ENCODE measurements around the gene PLCB3. TPM values are rescaled to one million over a fixed set of nuclear protein-coding genes. Genes with fewer than 3 reads are reported as not detected.

Gene PLCB3
- total RNA-seq (10 to 100 TPM in 8 of 9 donors, 1 to 10 TPM in 1; 5.0 to 65.9 (median 44.0) TPM), polyA plus RNA-seq (10 to 100 TPM in 2 of 3 donors, 1 to 10 TPM in 1; 6.6 to 89.5 (median 31.7) TPM)
- long read RNA-seq, donor 1 = 0 reads
- long read RNA-seq, donor 2 = 0 reads
- long read RNA-seq, donor 3 = 0 reads
- long read RNA-seq, donor 4, partial matches to known transcripts = 4 of 4 reads
- long read RNA-seq, donor 4, other reads (novel, unspliced or antisense) = 0 of 4 reads
- long read RNA-seq, donor 5, full-length matches to known transcripts = 56 of 69 reads
- long read RNA-seq, donor 5, partial matches to known transcripts = 6 of 69 reads
- long read RNA-seq, donor 5, other reads (novel, unspliced or antisense) = 7 of 69 reads
- long read RNA-seq, donor 6, partial matches to known transcripts = 0 of 1 reads
- long read RNA-seq, donor 6, other reads (novel, unspliced or antisense) = 1 of 1 reads
- long read RNA-seq, donor 7 = 0 reads
- long read RNA-seq, donor 8, partial matches to known transcripts = 5 of 5 reads
- long read RNA-seq, donor 8, other reads (novel, unspliced or antisense) = 0 of 5 reads
- long read RNA-seq, donor 9 = 0 reads
- long read RNA-seq, donor 10, partial matches to known transcripts = 6 of 6 reads
- long read RNA-seq, donor 10, other reads (novel, unspliced or antisense) = 0 of 6 reads

DNA sequence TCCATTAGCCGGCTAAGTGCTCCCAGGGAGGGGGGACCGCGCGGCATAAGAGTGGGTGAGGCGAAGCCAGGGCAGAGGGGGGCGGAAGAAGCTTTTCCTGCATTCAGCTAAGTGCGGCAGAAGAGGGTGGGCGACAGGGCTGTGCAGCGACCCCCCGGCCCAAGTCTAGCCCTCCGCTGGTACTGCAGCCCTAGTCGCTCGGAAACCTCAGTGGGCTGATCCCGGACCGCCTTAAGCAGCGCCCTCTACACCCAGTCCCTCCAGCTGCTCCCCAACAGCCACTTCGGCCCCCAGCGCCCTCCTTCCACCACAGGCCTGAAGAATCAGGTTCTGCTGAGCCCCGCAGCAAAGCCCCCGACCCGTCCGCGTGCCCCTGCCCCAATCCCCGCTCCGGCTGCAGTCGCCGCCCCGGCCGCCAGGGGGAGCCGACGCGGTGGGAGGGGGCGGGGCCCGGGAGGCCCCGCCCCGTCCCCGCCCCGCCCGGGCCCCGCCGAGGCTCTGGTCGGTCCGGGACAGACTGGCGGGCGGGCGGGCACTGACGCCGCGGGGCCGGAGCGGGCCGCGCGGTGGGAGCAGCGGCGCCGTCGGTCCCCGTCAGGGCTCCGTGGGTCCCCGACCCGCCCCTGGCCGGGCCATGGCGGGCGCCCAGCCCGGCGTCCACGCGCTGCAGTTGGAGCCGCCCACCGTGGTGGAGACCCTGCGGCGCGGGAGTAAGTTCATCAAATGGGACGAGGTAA, at the start of gene PLCB3:
PLCB3 (plus strand) TSS at position 515 of the 737 bp plus-strand sequence; CDS start at position 635, 120 bp downstream.
- Histone ChIP-seq H3K36me3 (replicated peaks in 1 of 2) (peaks cover 0 to 18% of the 10 kb centered on the region in 2 donors), H3K4me3 (peak within 1 kb of the TSS in 3 of 4 donors; percentile 28 to 94 (median 56)), H3K27ac (peak within 1 kb of the TSS in 3 of 5 donors; percentile 11 to 77 (median 70)), H3K4me1 (replicated peaks in 1 of 2) (peaks cover 29 to 35% of the 10 kb centered on the region in 2 donors), H3K27me3 (no peaks in the 10 kb centered on the region), H3K9me3 (replicated peaks in 1 of 3) (no peaks in the 10 kb centered on the region)
- DNase-seq = peak in 3 of 7 donors; percentile 57 to 73 (median 72)
- 0 to 27% (median 1%) methylated on average over 3 to 75 of the region's 75 CpGs for WGBS, 4 donors
- TF ChIP-seq POLR2A (IDR thresholded peaks at IDR 0.05) (peak; percentile 36 to 66), CTCF (IDR thresholded peaks at IDR 0.05) (peak; percentile 30 to 83 (median 77))
- intact Hi-C loops (cut with DNase I) = no loop called here

- H3K27me3 ChIP-seq = no peaks in the 10 kb centered on the region
- no peaks in the 10 kb centered on the region for H3K9me3 ChIP-seq (replicated peaks in 1 of 3)
- peaks cover 8 to 13% of the 10 kb centered on the region in 2 donors for H3K4me1 ChIP-seq (replicated peaks in 1 of 2)
- intact Hi-C loops (cut with DNase I) = no loop called here
- H3K36me3 ChIP-seq (replicated peaks in 1 of 2) = peaks cover 0 to 75% of the 10 kb centered on the region in 2 donors
- no peak overlapping the region for H3K4me3 ChIP-seq
- WGBS, 4 donors = 63 to 86% (median 83%) methylated on average over 3 of the region's 3 CpGs
- TF ChIP-seq POLR2A (IDR thresholded peaks at IDR 0.05) = no peak
- no peak for TF ChIP-seq CTCF (IDR thresholded peaks at IDR 0.05)
- no peak for DNase-seq
- H3K27ac ChIP-seq = no peak overlapping the region
Observed at GRCh38 chr11:64201543-64201942, 49.8 kb upstream of the PLCB3 start.

DNA sequence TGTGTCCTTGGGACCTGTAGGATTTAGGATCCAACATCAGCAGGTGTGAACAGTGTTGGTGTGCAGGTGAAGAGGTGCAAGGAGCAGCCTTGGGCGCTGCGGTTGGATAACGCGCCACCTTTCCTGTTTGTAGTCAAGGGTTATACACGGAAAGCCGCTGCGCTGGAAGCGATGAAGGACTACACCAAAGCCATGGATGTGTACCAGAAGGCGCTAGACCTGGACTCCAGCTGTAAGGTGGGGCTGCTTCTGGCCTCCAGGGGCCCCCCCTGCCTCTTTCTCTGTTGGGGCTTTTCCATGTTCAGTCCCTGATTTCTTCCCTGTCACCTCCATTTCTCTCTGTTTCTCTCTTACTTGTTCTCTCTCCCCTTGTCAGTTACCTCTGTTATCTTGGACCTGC, 48.3 kb upstream of the PLCB3 start:
- H3K27ac ChIP-seq = no peak overlapping the region
- peak in 1 of 7 donors; percentile 13 for DNase-seq
- intact Hi-C loops (cut with DNase I) = no loop called here
- peaks cover 8 to 21% of the 10 kb centered on the region in 2 donors for H3K4me1 ChIP-seq (replicated peaks in 1 of 2)
- peaks cover 0 to 60% of the 10 kb centered on the region in 2 donors for H3K36me3 ChIP-seq (replicated peaks in 1 of 2)
- no peak overlapping the region for H3K4me3 ChIP-seq
- H3K9me3 ChIP-seq (replicated peaks in 1 of 3) = no peaks in the 10 kb centered on the region
- no peaks in the 10 kb centered on the region for H3K27me3 ChIP-seq
- 91 to 97% (median 95%) methylated on average over 9 of the region's 9 CpGs for WGBS, 4 donors
- TF ChIP-seq CTCF (IDR thresholded peaks at IDR 0.05) = no peak
- no peak for TF ChIP-seq POLR2A (IDR thresholded peaks at IDR 0.05)
